HG03521 (cell line): ENCODE measurements around the gene DLG5.
"Not testable (repeated sequence)": the region's sequence is repeated elsewhere in the genome, so short reads cannot be mapped to it uniquely, and the experiment has no call there.

Experiments
- ATAC-seq: cut with Tn5 transposase; IDR thresholded peaks from one replicate; pipeline ENCODE4 v1.9.1; 2021; ENCODE audit warnings: mild to moderate bottlenecking, moderate library complexity; ENCODE audit not compliant: unreplicated experiment

The DLG5 gene

GRCh38 chr10:77776487-77776886 is 150.1 kb downstream of the DLG5 start:
- no peak for ATAC-seq

- ATAC-seq = no peak
Observed at GRCh38 chr10:77774940-77775391, 151.6 kb downstream of the DLG5 start.

GRCh38 chr10:77773631-77774426 is 152.7 kb downstream of the DLG5 start:
- ATAC-seq = no peak

- ATAC-seq = not testable (repeated sequence)
Observed at GRCh38 chr10:77772852-77773600, 153.5 kb downstream of the DLG5 start.

GRCh38 chr10:77771851-77772250 is 154.7 kb downstream of the DLG5 start:
- no peak for ATAC-seq

GRCh38 chr10:77771450-77771849 is 155.1 kb downstream of the DLG5 start:
- ATAC-seq = no peak

- no peak for ATAC-seq
Observed at GRCh38 chr10:77770868-77771175, 155.7 kb downstream of the DLG5 start.

- no peak for ATAC-seq
Observed at GRCh38 chr10:77770081-77770867, 156.3 kb downstream of the DLG5 start.

GRCh38 chr10:77768039-77768438 is 158.5 kb downstream of the DLG5 start:
- ATAC-seq = no peak

GRCh38 chr10:77763453-77764430 is 162.8 kb downstream of the DLG5 start:
- no peak for ATAC-seq

GRCh38 chr10:77758406-77758805 is 168.1 kb downstream of the DLG5 start:
- not testable (repeated sequence) for ATAC-seq

- peak; percentile 65 for ATAC-seq
Observed at GRCh38 chr10:77756319-77757232, 170.0 kb downstream of the DLG5 start.

- no peak for ATAC-seq
Observed at GRCh38 chr10:77746047-77746707, 180.4 kb downstream of the DLG5 start.

GRCh38 chr10:77744245-77744644 is 182.3 kb downstream of the DLG5 start:
- ATAC-seq = no peak

GRCh38 chr10:77742172-77742571 is 184.4 kb downstream of the DLG5 start:
- no peak for ATAC-seq

GRCh38 chr10:77741746-77742145 is 184.8 kb downstream of the DLG5 start:
- no peak for ATAC-seq
